HL-60 (cell line): ENCODE data around the gene PDE2A.

Experiments used
- DNase-seq, 2 experiments: peaks; one replicate each; pipeline ENCODE4 v3.0.0-alpha.2; 2010 to 2020; ENCODE audit warnings: low read depth in 1 of 2, low spot score in 1 of 2
- H3K27ac ChIP-seq: fragments of 250-450 bp; sonication (Bioruptor Pico); replicated peaks from 2 replicates; pipeline ENCODE4 v1.5.1; 2020; ENCODE audit warnings: mild to moderate bottlenecking, moderate library complexity
- H3K27me3 ChIP-seq: fragments of 250-450 bp; sonication (Bioruptor Pico); 2 replicates; pipeline ENCODE4 v1.5.1; 2021; ENCODE audit warnings: mild to moderate bottlenecking, moderate library complexity; ENCODE audit not compliant: insufficient read depth, poor library complexity, severe bottlenecking
- H3K4me3 ChIP-seq: replicated peaks from 2 replicates; pipeline ENCODE4 v1.5.1; 2011; ENCODE audit warnings: mild to moderate bottlenecking, control low read depth, low read length; ENCODE audit not compliant: insufficient read depth
- GABPA ChIP-seq: IDR thresholded peaks from 2 replicates; pipeline ENCODE4 v1.6.1; 2012; ENCODE audit warnings: low read depth
- POLR2AphosphoS5 ChIP-seq: IDR thresholded peaks from 2 replicates; pipeline ENCODE4 v1.6.1; 2012; ENCODE audit warnings: low read depth
- SPI1 ChIP-seq: IDR thresholded peaks from 2 replicates; pipeline ENCODE4 v1.6.1; 2012; ENCODE audit warnings: low read depth, mild to moderate bottlenecking, borderline replicate concordance
- TF ChIP-seq, protein P1 (sequence below): IDR thresholded peaks from one replicate; pipeline ENCODE4 v1.5.1; 2011; ENCODE audit warnings: low read length, control low read depth, inconsistent platforms; ENCODE audit not compliant: insufficient read depth
- TF ChIP-seq, protein P2 (sequence below): IDR thresholded peaks from 2 replicates; pipeline ENCODE4 v1.6.1; 2012; ENCODE audit warnings: low read depth; ENCODE audit not compliant: insufficient replicate concordance

Gene PDE2A

DNA sequence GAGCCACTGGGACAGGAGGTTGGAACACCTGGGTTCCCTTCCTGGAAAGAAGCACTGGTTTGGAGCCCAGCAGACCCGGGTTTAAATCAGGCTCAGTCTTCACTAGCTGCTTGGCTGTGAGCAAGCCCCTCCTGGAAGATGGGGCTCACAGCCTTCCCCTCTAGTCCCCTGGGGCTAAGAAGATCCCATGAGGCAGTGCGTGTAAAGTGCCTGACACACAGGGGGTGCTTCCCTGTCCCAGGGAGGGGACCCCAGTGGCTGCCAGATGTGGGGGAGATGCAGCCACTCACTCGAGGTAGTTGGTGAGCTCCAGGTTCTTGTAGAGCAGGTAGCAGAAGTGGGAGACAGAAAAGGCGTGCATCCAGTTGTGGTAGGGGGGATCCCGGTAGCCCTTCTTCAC is 93.2 kb downstream of the PDE2A start:
- peaks cover 21% of the 10 kb centered on the region for H3K27me3 ChIP-seq
- TF ChIP-seq, protein P1, sequence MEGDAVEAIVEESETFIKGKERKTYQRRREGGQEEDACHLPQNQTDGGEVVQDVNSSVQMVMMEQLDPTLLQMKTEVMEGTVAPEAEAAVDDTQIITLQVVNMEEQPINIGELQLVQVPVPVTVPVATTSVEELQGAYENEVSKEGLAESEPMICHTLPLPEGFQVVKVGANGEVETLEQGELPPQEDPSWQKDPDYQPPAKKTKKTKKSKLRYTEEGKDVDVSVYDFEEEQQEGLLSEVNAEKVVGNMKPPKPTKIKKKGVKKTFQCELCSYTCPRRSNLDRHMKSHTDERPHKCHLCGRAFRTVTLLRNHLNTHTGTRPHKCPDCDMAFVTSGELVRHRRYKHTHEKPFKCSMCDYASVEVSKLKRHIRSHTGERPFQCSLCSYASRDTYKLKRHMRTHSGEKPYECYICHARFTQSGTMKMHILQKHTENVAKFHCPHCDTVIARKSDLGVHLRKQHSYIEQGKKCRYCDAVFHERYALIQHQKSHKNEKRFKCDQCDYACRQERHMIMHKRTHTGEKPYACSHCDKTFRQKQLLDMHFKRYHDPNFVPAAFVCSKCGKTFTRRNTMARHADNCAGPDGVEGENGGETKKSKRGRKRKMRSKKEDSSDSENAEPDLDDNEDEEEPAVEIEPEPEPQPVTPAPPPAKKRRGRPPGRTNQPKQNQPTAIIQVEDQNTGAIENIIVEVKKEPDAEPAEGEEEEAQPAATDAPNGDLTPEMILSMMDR, result no peak
- TF ChIP-seq, protein P2, sequence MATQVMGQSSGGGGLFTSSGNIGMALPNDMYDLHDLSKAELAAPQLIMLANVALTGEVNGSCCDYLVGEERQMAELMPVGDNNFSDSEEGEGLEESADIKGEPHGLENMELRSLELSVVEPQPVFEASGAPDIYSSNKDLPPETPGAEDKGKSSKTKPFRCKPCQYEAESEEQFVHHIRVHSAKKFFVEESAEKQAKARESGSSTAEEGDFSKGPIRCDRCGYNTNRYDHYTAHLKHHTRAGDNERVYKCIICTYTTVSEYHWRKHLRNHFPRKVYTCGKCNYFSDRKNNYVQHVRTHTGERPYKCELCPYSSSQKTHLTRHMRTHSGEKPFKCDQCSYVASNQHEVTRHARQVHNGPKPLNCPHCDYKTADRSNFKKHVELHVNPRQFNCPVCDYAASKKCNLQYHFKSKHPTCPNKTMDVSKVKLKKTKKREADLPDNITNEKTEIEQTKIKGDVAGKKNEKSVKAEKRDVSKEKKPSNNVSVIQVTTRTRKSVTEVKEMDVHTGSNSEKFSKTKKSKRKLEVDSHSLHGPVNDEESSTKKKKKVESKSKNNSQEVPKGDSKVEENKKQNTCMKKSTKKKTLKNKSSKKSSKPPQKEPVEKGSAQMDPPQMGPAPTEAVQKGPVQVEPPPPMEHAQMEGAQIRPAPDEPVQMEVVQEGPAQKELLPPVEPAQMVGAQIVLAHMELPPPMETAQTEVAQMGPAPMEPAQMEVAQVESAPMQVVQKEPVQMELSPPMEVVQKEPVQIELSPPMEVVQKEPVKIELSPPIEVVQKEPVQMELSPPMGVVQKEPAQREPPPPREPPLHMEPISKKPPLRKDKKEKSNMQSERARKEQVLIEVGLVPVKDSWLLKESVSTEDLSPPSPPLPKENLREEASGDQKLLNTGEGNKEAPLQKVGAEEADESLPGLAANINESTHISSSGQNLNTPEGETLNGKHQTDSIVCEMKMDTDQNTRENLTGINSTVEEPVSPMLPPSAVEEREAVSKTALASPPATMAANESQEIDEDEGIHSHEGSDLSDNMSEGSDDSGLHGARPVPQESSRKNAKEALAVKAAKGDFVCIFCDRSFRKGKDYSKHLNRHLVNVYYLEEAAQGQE, result no peak
- no peak for TF ChIP-seq POLR2AphosphoS5
- no peak for TF ChIP-seq GABPA
- no peak for TF ChIP-seq SPI1
- no peak overlapping the region for H3K27ac ChIP-seq
- DNase-seq, result no peak
- no peak overlapping the region for H3K4me3 ChIP-seq

DNA sequence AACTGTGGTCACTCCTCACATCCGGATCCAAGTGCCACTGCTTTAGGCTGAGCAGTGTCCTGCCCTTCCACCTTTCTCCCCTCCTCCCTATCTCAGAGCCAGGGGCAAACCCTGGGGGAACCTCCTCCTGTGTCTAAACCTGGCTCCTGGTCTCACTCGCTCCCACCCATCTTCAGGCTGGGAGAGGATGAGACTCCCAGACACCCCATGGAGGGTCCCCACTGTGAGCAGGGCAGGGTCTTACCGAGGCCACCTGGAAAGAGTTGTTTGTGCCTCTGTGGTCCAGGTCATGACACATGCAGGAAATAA is 93.6 kb downstream of the PDE2A start:
- Histone ChIP-seq H3K27ac (no peak overlapping the region), H3K4me3 (no peak overlapping the region), H3K27me3 (peaks cover 21% of the 10 kb centered on the region)
- no peak for DNase-seq
- TF ChIP-seq POLR2AphosphoS5 (no peak), SPI1 (no peak), GABPA (no peak)
- TF ChIP-seq, protein P1, result no peak
- TF ChIP-seq, protein P2, result no peak

DNA sequence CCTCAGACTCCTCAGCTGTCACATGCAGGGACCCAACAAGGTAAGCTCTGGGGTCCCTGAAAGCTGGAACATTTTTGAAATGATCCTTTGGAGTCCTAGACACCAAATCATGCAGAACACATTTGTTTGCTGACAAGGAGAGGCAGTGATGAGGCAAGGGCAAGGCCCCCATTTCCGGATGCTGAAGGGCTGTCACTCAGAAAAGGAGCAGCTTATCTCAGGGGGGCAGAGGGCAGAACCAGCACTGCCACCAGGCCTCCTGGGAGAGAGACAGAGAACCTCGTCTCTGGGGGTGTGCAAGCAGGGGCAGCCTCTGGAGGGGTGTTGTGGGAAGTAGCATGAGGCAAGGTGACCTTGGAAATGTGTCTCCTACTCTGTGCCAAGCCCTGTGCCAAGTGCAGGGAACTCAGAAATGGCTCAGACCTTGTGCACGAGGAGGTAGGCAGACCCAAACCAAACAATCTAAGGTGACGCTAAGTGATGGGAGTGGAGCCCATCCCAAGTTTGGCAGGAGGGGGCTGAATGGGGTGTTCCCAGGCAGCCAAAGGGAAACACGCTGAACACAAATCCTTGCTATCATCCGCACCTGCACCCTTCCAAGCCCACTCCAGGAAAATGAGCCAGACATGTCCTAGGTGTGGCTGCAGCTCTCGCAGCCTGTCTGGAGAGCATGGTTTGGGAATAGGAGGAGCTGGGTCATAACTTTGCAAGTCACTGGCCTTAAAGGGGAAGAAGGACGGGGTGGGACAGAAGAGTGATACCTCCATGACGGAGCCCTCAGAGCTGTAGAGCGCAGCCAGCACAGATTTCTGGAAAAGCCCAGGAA is 94.2 kb downstream of the PDE2A start:
- Histone ChIP-seq H3K27me3 (peaks cover 21% of the 10 kb centered on the region), H3K4me3 (no peak overlapping the region), H3K27ac (no peak overlapping the region)
- TF ChIP-seq POLR2AphosphoS5, result no peak
- TF ChIP-seq, protein P2, result no peak
- no peak for TF ChIP-seq SPI1
- TF ChIP-seq, protein P1, result no peak
- no peak for TF ChIP-seq GABPA
- DNase-seq, result no peak
